Muscle layer of colon (tissue), 2 donors: Measurements from ENCODE around the gene HERC2.

ENCODE experiments used
- H3K27ac ChIP-seq: one replicate; pipeline ENCODE4 v1.7.0; 2013; ENCODE audit warnings: low read depth, mild to moderate bottlenecking, low read length, moderate library complexity
- H3K27me3 ChIP-seq, 2 donors: one replicate each; pipeline ENCODE4 v1.7.0; 2013; ENCODE audit warnings: low read length in 2 of 2, mild to moderate bottlenecking in 2 of 2; ENCODE audit not compliant: insufficient read depth in 2 of 2, control insufficient read depth in 1 of 2
- H3K36me3 ChIP-seq: one replicate; pipeline ENCODE4 v1.7.0; 2013; ENCODE audit warnings: mild to moderate bottlenecking, low read length; ENCODE audit not compliant: insufficient read depth
- H3K4me1 ChIP-seq: one replicate; pipeline ENCODE4 v1.7.0; 2013; ENCODE audit warnings: mild to moderate bottlenecking, low read length; ENCODE audit not compliant: insufficient read depth
- H3K4me3 ChIP-seq, 2 donors: one replicate each; pipeline ENCODE4 v1.7.0; 2013; ENCODE audit warnings: low read length in 2 of 2, low read depth in 1 of 2, mild to moderate bottlenecking in 1 of 2, moderate library complexity in 1 of 2
- H3K9ac ChIP-seq: one replicate; pipeline ENCODE4 v1.7.0; 2013; ENCODE audit warnings: low read length
- H3K9me3 ChIP-seq: one replicate; pipeline ENCODE4 v1.7.0; 2013; ENCODE audit warnings: mild to moderate bottlenecking, low read length
- donor health status: abdominal sarcoma.
- donor health status: Adenocarcinoma of cecum.

The HERC2 gene

DNA sequence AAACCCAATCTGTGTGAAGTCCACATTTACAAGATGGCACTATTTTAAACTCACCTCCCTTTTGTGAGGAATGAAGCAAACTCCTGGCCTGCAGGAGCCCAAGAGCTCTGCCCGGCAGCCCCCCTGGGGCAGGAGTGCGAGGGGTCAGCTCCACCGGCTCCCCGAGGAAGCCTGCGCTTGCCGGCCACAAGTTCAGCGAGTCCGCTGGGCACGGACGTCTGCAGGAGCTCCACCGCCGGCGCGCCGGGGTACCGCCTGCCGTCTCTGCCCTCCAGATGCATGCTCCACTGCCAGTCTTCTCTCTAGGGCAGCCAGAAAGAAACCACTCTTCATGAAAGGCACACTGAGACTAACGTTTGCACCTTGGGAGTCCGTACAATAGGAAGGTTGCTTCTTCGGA, 240.4 kb downstream of the HERC2 start:
- H3K27me3 ChIP-seq = no peaks in the 10 kb centered on the region
- no peak overlapping the region for H3K4me3 ChIP-seq
- no peak overlapping the region for H3K27ac ChIP-seq
- no peak overlapping the region for H3K9ac ChIP-seq
- H3K36me3 ChIP-seq = no peaks in the 10 kb centered on the region
- no peaks in the 10 kb centered on the region for H3K4me1 ChIP-seq
- H3K9me3 ChIP-seq = no peaks in the 10 kb centered on the region

DNA sequence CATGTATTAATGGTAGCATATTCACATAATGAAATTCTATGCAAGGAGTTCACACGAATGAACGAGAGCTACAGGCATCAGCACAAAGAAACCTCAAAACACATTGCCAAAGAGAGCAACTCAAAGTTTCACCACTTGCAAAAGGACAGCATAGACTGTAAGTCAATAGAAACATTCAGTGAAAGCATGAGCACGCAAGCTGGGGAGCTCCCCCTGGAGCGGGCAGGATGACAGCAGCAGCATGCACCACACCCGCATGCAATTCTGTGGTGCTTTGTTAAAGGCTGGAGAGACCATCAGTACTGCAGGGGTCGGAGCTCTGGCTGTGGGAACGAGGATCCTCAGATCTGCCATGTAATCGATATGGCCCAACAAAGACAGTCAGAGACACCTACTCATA, 241.6 kb downstream of the HERC2 start:
- Histone ChIP-seq H3K9ac (no peak overlapping the region), H3K27me3 (no peaks in the 10 kb centered on the region), H3K9me3 (no peaks in the 10 kb centered on the region), H3K4me3 (no peak overlapping the region), H3K36me3 (no peaks in the 10 kb centered on the region), H3K4me1 (no peaks in the 10 kb centered on the region), H3K27ac (no peak overlapping the region)

DNA sequence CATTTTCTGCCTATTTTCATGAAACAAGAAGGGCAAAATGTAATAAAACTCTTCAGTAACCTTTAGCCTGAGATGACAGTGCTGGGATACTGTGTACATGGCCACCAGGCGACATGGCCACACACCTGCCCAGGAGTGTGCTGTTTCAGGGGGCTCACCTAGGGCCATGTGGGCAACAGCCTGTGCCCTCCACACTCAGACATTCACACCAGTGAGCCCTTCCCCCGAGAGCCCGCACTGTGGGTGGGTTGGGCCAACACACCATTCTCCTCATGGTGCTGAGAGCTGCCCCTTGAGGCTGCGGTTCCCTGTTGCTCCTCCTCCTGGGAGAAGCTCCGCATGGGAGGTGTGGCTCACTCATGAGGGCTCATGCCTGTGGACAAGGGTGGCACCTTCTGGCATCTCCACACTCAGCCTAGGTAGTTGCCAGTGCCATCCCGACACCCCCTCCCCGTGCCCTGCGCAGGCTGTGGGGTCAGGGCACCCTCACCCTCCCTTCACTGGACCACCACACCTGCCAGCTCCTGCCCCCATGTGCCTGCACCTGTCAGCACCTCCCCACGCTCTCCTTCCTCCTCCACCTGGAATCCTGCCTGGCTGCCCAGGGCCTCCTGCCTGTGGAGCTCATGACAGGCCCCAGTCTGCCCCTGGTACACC, 242.5 kb downstream of the HERC2 start:
- no peaks in the 10 kb centered on the region for H3K4me1 ChIP-seq
- H3K9ac ChIP-seq = no peak overlapping the region
- H3K4me3 ChIP-seq = no peak overlapping the region
- H3K27ac ChIP-seq = no peak overlapping the region
- H3K27me3 ChIP-seq = no peaks in the 10 kb centered on the region
- H3K9me3 ChIP-seq = no peaks in the 10 kb centered on the region
- H3K36me3 ChIP-seq = no peaks in the 10 kb centered on the region

DNA sequence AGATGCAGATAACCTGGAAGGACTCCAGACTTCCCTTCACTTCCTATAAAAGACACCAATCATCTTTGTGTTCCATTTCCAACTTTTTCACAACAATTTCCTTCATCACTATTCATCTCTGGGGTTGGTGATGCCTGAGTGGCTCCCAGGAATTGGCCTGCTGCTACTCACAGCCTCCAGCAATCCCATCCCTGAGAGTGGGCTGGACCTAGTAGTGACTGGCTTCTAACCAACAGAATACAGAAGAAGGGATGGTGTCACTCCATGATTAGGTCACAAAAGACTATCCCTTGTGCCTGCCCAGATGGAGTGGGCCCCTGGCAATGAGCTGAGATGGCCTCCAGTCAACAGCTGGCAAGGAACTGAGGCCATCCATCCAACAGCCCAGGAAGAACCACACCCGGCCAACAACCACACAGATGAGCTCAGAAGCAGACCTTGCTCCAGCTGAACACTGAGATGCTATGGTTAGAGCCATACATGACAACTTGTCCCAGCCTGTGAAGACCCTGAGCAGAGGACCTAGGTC, 243.7 kb downstream of the HERC2 start:
- no peak overlapping the region for H3K9ac ChIP-seq
- no peak overlapping the region for H3K27ac ChIP-seq
- H3K27me3 ChIP-seq = no peaks in the 10 kb centered on the region
- no peaks in the 10 kb centered on the region for H3K4me1 ChIP-seq
- H3K4me3 ChIP-seq = no peak overlapping the region
- no peaks in the 10 kb centered on the region for H3K36me3 ChIP-seq
- no peaks in the 10 kb centered on the region for H3K9me3 ChIP-seq

DNA sequence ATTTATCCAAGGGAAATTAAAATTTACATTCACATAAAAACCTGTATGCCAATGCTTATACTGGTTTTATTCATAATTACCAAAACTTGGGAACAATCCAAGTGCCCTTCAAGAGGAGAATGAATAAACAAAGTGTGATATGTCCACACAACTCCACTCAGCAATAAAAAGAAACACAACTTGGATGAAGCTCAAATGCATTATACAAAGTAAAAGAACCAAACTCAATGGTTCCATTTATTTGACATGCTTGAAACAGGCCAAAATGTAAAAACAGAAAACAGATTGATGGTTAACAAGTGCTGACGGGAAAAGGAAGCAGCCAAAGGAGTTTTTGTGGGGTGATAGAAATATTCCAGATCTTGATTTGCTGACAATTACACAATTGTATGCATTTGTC, 246.4 kb downstream of the HERC2 start:
- no peak overlapping the region for H3K4me3 ChIP-seq
- H3K36me3 ChIP-seq = no peaks in the 10 kb centered on the region
- H3K27me3 ChIP-seq = no peaks in the 10 kb centered on the region
- H3K4me1 ChIP-seq = no peaks in the 10 kb centered on the region
- no peak overlapping the region for H3K9ac ChIP-seq
- no peak overlapping the region for H3K27ac ChIP-seq
- no peaks in the 10 kb centered on the region for H3K9me3 ChIP-seq

DNA sequence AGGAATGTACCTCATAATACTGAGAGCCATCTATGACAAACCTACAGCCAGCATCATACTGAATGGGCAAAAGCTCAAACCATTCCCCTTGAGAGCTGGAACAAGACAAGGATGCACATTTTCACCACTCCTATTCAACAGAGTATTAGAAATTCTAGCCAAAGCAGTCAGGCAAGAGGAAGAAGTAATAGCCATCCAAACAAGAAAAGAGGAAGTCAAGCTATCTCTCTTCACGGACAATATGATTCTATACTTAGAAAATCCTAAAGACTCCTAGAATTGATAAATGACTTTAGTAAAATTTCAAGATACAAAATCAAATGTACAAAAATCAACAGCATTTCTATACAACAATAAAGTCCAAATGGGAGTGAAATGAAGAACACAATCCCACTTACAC, 253.0 kb downstream of the HERC2 start:
- Histone ChIP-seq H3K4me1 (no peaks in the 10 kb centered on the region), H3K4me3 (no peak overlapping the region), H3K27ac (no peak overlapping the region), H3K9ac (no peak overlapping the region), H3K27me3 (no peaks in the 10 kb centered on the region), H3K9me3 (no peaks in the 10 kb centered on the region), H3K36me3 (no peaks in the 10 kb centered on the region)

DNA sequence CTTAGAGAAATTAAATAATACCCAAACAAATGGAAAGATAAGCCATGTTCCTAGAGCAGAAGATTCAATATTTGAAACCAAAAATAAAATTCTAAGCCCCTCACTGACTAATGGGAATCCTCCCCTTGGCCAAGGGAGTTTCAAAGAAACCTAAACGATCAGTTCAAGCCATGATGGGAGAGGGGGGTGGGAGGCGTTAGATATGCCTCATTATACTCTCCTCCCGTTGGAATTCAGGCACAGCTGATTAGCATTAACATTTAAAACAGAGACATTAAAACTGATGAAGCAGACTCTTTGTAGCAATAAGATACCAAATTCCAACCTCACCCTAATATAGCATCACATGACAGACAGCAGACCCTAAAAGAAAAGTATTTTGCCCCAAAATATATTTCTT, 255.7 kb downstream of the HERC2 start:
- Histone ChIP-seq H3K4me3 (no peak overlapping the region), H3K4me1 (no peaks in the 10 kb centered on the region), H3K9me3 (no peaks in the 10 kb centered on the region), H3K36me3 (no peaks in the 10 kb centered on the region), H3K27ac (no peak overlapping the region), H3K27me3 (no peaks in the 10 kb centered on the region), H3K9ac (no peak overlapping the region)
